Activated CD4-positive, alpha-beta memory T cell treated with anti-CD3 and anti-CD28 coated beads for 36 hours (primary cell): ENCODE data around the gene STAP1. TPM values are rescaled to one million over a fixed set of nuclear protein-coding genes. Genes with fewer than 3 reads are reported as not detected.

ENCODE experiments used
- CTCF ChIA-PET: fragments of 350-600 bp; sonication (Branson Sonifier 250); formaldehyde crosslinking; loops from one replicate; lab custom pipeline; 2021; ENCODE audit warnings: antibody characterized with exemption, inconsistent platforms; lab: Charles Lee
- POLR2A ChIA-PET: fragments of 350-600 bp; sonication (Branson Sonifier 250); formaldehyde crosslinking; loops from one replicate; lab custom pipeline; 2021; ENCODE audit warnings: antibody characterized with exemption; lab: Charles Lee
- DNase-seq: peaks from one replicate; pipeline ENCODE4 v3.0.0-alpha.2; 2020
- H3K27ac Mint-ChIP-seq: one replicate; pipeline ENCODE4 v1.8.0; 2021; ENCODE audit warnings: mixed read lengths
- H3K27me3 Mint-ChIP-seq: one replicate; pipeline ENCODE4 v1.8.0; 2021; ENCODE audit warnings: mixed read lengths
- H3K36me3 Mint-ChIP-seq: one replicate; pipeline ENCODE4 v1.8.0; 2021; ENCODE audit warnings: mixed read lengths
- H3K4me1 Mint-ChIP-seq: one replicate; pipeline ENCODE4 v1.8.0; 2021; ENCODE audit warnings: low read depth, mixed read lengths
- H3K4me3 Mint-ChIP-seq: one replicate; pipeline ENCODE4 v1.8.0; 2021; ENCODE audit warnings: mild to moderate bottlenecking, mixed read lengths
- H3K9me3 Mint-ChIP-seq: one replicate; pipeline ENCODE4 v1.8.0; 2021; ENCODE audit warnings: mixed read lengths
- intact Hi-C: fragments of 100-400 bp; cut with micrococcal nuclease; formaldehyde crosslinking; loops from one replicate; pipeline ENCODE4 v1.15.1; 2023
- total RNA-seq, 2 experiments: library from RNA; stranded (reverse); gene quantifications; one replicate each; pipeline ENCODE4 v1.2.3, GENCODE V29; 2021

The STAP1 gene
- total RNA-seq, 2 experiments from 2014 or later, result 5.5 to 5.9 TPM

- H3K27me3 Mint-ChIP-seq, result no peaks in the 10 kb centered on the region
- ChIA-PET POLR2A (no interaction called here), CTCF (no interaction called here)
- no peaks in the 10 kb centered on the region for H3K36me3 Mint-ChIP-seq
- H3K4me3 Mint-ChIP-seq, result no peak overlapping the region
- intact Hi-C loops, result no loop called here
- no peak for DNase-seq
- H3K9me3 Mint-ChIP-seq, result no peaks in the 10 kb centered on the region
- H3K4me1 Mint-ChIP-seq, result no peaks in the 10 kb centered on the region
- no peak overlapping the region for H3K27ac Mint-ChIP-seq
Measured at GRCh38 chr4:67587156-67587555, 28.6 kb downstream of the STAP1 start.

- peaks cover 1% of the 10 kb centered on the region for H3K36me3 Mint-ChIP-seq
- intact Hi-C loops, result no loop called here
- no peak for DNase-seq
- H3K27ac Mint-ChIP-seq, result no peak overlapping the region
- no peaks in the 10 kb centered on the region for H3K9me3 Mint-ChIP-seq
- H3K4me1 Mint-ChIP-seq, result no peaks in the 10 kb centered on the region
- H3K27me3 Mint-ChIP-seq, result no peaks in the 10 kb centered on the region
- H3K4me3 Mint-ChIP-seq, result no peak overlapping the region
- ChIA-PET POLR2A (no interaction called here), CTCF (no interaction called here)
Measured at GRCh38 chr4:67593741-67594175, 35.2 kb downstream of the STAP1 start.

GRCh38 chr4:67603310-67604028 is 44.9 kb downstream of the STAP1 start:
- POLR2A ChIA-PET, result no interaction called here
- intact Hi-C loops, result no loop called here
- peaks cover 19% of the 10 kb centered on the region for H3K36me3 Mint-ChIP-seq
- CTCF ChIA-PET, result no interaction called here
- peaks cover 5% of the 10 kb centered on the region for H3K4me1 Mint-ChIP-seq
- no peaks in the 10 kb centered on the region for H3K27me3 Mint-ChIP-seq
- no peak overlapping the region for H3K27ac Mint-ChIP-seq
- no peak for DNase-seq
- no peak overlapping the region for H3K4me3 Mint-ChIP-seq
- H3K9me3 Mint-ChIP-seq, result peaks cover 10% of the 10 kb centered on the region

GRCh38 chr4:67604029-67604381 is 45.5 kb downstream of the STAP1 start:
- POLR2A ChIA-PET, result no interaction called here
- intact Hi-C loops, result no loop called here
- CTCF ChIA-PET, result no interaction called here
- H3K27ac Mint-ChIP-seq, result no peak overlapping the region
- H3K27me3 Mint-ChIP-seq, result no peaks in the 10 kb centered on the region
- no peak overlapping the region for H3K4me3 Mint-ChIP-seq
- peaks cover 22% of the 10 kb centered on the region for H3K36me3 Mint-ChIP-seq
- peaks cover 7% of the 10 kb centered on the region for H3K4me1 Mint-ChIP-seq
- DNase-seq, result no peak
- H3K9me3 Mint-ChIP-seq, result peaks cover 10% of the 10 kb centered on the region

GRCh38 chr4:67604749-67605148 is 46.2 kb downstream of the STAP1 start:
- H3K4me3 Mint-ChIP-seq, result no peak overlapping the region
- H3K27ac Mint-ChIP-seq, result no peak overlapping the region
- no peaks in the 10 kb centered on the region for H3K27me3 Mint-ChIP-seq
- ChIA-PET POLR2A (no interaction called here), CTCF (no interaction called here)
- intact Hi-C loops, result no loop called here
- H3K9me3 Mint-ChIP-seq, result peaks cover 10% of the 10 kb centered on the region
- peaks cover 7% of the 10 kb centered on the region for H3K4me1 Mint-ChIP-seq
- peaks cover 25% of the 10 kb centered on the region for H3K36me3 Mint-ChIP-seq
- no peak for DNase-seq

- peaks cover 12% of the 10 kb centered on the region for H3K9me3 Mint-ChIP-seq
- peaks cover 7% of the 10 kb centered on the region for H3K4me1 Mint-ChIP-seq
- POLR2A ChIA-PET, result no interaction called here
- intact Hi-C loops, result no loop called here
- CTCF ChIA-PET, result no interaction called here
- no peaks in the 10 kb centered on the region for H3K27me3 Mint-ChIP-seq
- H3K4me3 Mint-ChIP-seq, result no peak overlapping the region
- H3K36me3 Mint-ChIP-seq, result peaks cover 19% of the 10 kb centered on the region
- DNase-seq, result no peak
- no peak overlapping the region for H3K27ac Mint-ChIP-seq
Measured at GRCh38 chr4:67608027-67608426, 49.5 kb downstream of the STAP1 start.

- ChIA-PET POLR2A (no interaction called here), CTCF (no interaction called here)
- no peak overlapping the region for H3K27ac Mint-ChIP-seq
- no peak for DNase-seq
- H3K4me1 Mint-ChIP-seq, result no peaks in the 10 kb centered on the region
- H3K27me3 Mint-ChIP-seq, result no peaks in the 10 kb centered on the region
- peaks cover 49% of the 10 kb centered on the region for H3K36me3 Mint-ChIP-seq
- intact Hi-C loops, result no loop called here
- H3K9me3 Mint-ChIP-seq, result peaks cover 24% of the 10 kb centered on the region
- H3K4me3 Mint-ChIP-seq, result no peak overlapping the region
Measured at GRCh38 chr4:67614186-67614585, 55.7 kb downstream of the STAP1 start.

- intact Hi-C loops, result no loop called here
Measured at GRCh38 chr4:67615119-67615518, 56.6 kb downstream of the STAP1 start.

GRCh38 chr4:67616478-67616877 is 58.0 kb downstream of the STAP1 start:
- no peaks in the 10 kb centered on the region for H3K4me1 Mint-ChIP-seq
- no peak overlapping the region for H3K27ac Mint-ChIP-seq
- H3K36me3 Mint-ChIP-seq, result peaks cover 55% of the 10 kb centered on the region
- H3K27me3 Mint-ChIP-seq, result no peaks in the 10 kb centered on the region
- intact Hi-C loops, result no loop called here
- no peak for DNase-seq
- POLR2A ChIA-PET, result no interaction called here
- peaks cover 15% of the 10 kb centered on the region for H3K9me3 Mint-ChIP-seq
- no peak overlapping the region for H3K4me3 Mint-ChIP-seq
- CTCF ChIA-PET, result no interaction called here

More at GRCh38 chr4:67615119-67615518, 56.6 kb downstream of the STAP1 start:
- Mint-ChIP-seq H3K36me3 (peaks cover 47% of the 10 kb centered on the region), H3K4me1 (no peaks in the 10 kb centered on the region), H3K9me3 (peaks cover 20% of the 10 kb centered on the region), H3K27me3 (no peaks in the 10 kb centered on the region), H3K4me3 (no peak overlapping the region), H3K27ac (no peak overlapping the region)
- no peak for DNase-seq
- CTCF ChIA-PET, result no interaction called here
- POLR2A ChIA-PET, result no interaction called here

GRCh38 chr4:67624939-67625338 is 66.4 kb downstream of the STAP1 start:
- POLR2A ChIA-PET, result no interaction called here
- Mint-ChIP-seq H3K27me3 (no peaks in the 10 kb centered on the region), H3K36me3 (peaks cover 28% of the 10 kb centered on the region), H3K9me3 (no peaks in the 10 kb centered on the region), H3K4me1 (no peaks in the 10 kb centered on the region), H3K4me3 (no peak overlapping the region), H3K27ac (no peak overlapping the region)
- intact Hi-C loops, result no loop called here
- no peak for DNase-seq
- CTCF ChIA-PET, result no interaction called here

GRCh38 chr4:67632492-67632891 is 74.0 kb downstream of the STAP1 start:
- Mint-ChIP-seq H3K9me3 (no peaks in the 10 kb centered on the region), H3K27ac (no peak overlapping the region), H3K4me1 (no peaks in the 10 kb centered on the region), H3K36me3 (peaks cover 25% of the 10 kb centered on the region), H3K4me3 (no peak overlapping the region), H3K27me3 (no peaks in the 10 kb centered on the region)
- DNase-seq, result no peak
- intact Hi-C loops, result loop anchor here (5.0 kb wide), 1 partner anchor 85 kb away; the partner anchor contains the start of gene CENPC
- CTCF ChIA-PET, result no interaction called here
- POLR2A ChIA-PET, result no interaction called here

- Mint-ChIP-seq H3K27ac (no peak overlapping the region), H3K9me3 (no peaks in the 10 kb centered on the region), H3K36me3 (peaks cover 37% of the 10 kb centered on the region), H3K4me3 (no peak overlapping the region), H3K4me1 (no peaks in the 10 kb centered on the region), H3K27me3 (no peaks in the 10 kb centered on the region)
- intact Hi-C loops, result loop anchor here (5.0 kb wide), 1 partner anchor 87 kb away; the partner anchor contains the start of gene CENPC
- CTCF ChIA-PET, result no interaction called here
- no peak for DNase-seq
- POLR2A ChIA-PET, result no interaction called here
Measured at GRCh38 chr4:67634741-67635140, 76.2 kb downstream of the STAP1 start.

- H3K27me3 Mint-ChIP-seq, result no peaks in the 10 kb centered on the region
- no peak overlapping the region for H3K4me3 Mint-ChIP-seq
- no peak overlapping the region for H3K27ac Mint-ChIP-seq
- ChIA-PET POLR2A (no interaction called here), CTCF (no interaction called here)
- peaks cover 39% of the 10 kb centered on the region for H3K36me3 Mint-ChIP-seq
- intact Hi-C loops, result no loop called here
- no peaks in the 10 kb centered on the region for H3K9me3 Mint-ChIP-seq
- DNase-seq, result no peak
- no peaks in the 10 kb centered on the region for H3K4me1 Mint-ChIP-seq
Measured at GRCh38 chr4:67635331-67635730, 76.8 kb downstream of the STAP1 start.
